Activated B cell treated with CpG ODN at 0.5 μM for 24 hours (primary cell): Measurements from ENCODE around the gene ATP8A1. TPM values are rescaled to one million over a fixed set of nuclear protein-coding genes. Genes with fewer than 3 reads are reported as not detected.

Experiments
- ATAC-seq: fragments of 200-7000 bp; cut with Tn5 transposase; one replicate; pipeline ENCODE4 v1.10.0; 2021; ENCODE audit warnings: low read depth, mild to moderate bottlenecking, moderate library complexity
- CTCF ChIA-PET: fragments of 350-600 bp; sonication (Branson Sonifier 250); formaldehyde crosslinking; loops from one replicate; lab custom pipeline; 2021; ENCODE audit warnings: antibody characterized with exemption; lab: Charles Lee
- POLR2A ChIA-PET: fragments of 350-600 bp; sonication (Branson Sonifier 250); formaldehyde crosslinking; loops from one replicate; lab custom pipeline; 2021; ENCODE audit warnings: antibody characterized with exemption; lab: Charles Lee
- DNase-seq: peaks from one replicate; pipeline ENCODE4 v3.0.0; 2022
- H3K27ac Mint-ChIP-seq: one replicate; pipeline ENCODE4 v1.8.0; 2020; ENCODE audit warnings: mixed read lengths
- H3K27me3 Mint-ChIP-seq: one replicate; pipeline ENCODE4 v1.8.0; 2021; ENCODE audit warnings: mixed read lengths
- H3K36me3 Mint-ChIP-seq: one replicate; pipeline ENCODE4 v1.8.0; 2021; ENCODE audit warnings: low read depth, mixed read lengths
- H3K4me1 Mint-ChIP-seq: one replicate; pipeline ENCODE4 v1.8.0; 2021; ENCODE audit warnings: mixed read lengths
- H3K4me3 Mint-ChIP-seq: one replicate; pipeline ENCODE4 v1.8.0; 2020; ENCODE audit warnings: mild to moderate bottlenecking, mixed read lengths
- H3K9me3 Mint-ChIP-seq: one replicate; pipeline ENCODE4 v1.8.0; 2020; ENCODE audit warnings: mixed read lengths
- CTCF ChIP-seq: fragments of 200-600 bp; IDR thresholded peaks from one replicate; pipeline ENCODE4 v1.8.0; 2022; ENCODE audit warnings: antibody characterized with exemption, mild to moderate bottlenecking
- intact Hi-C: fragments of 100-400 bp; cut with micrococcal nuclease; formaldehyde crosslinking; loops from one replicate; pipeline ENCODE4 v1.15.1; 2024
- total RNA-seq: library from RNA; stranded (reverse); gene quantifications from 2 replicates; pipeline ENCODE4 v1.2.3, GENCODE V29; 2022

Gene ATP8A1
- total RNA-seq, 1 donor from 2014 or later = 35.6 TPM

- H3K27ac Mint-ChIP-seq = peak overlapping the region; percentile 95
- intact Hi-C loops = no loop called here
- peaks cover 13% of the 10 kb centered on the region for H3K36me3 Mint-ChIP-seq
- ChIA-PET CTCF (no interaction called here), POLR2A (interaction anchor here (0.9 to 1.6 kb wide), 2 partner anchors 13 to 32 kb away, joined by 3 read pairs; partner anchors contain the start of gene ATP8A1)
- H3K4me3 Mint-ChIP-seq = no peak overlapping the region
- no peak for ATAC-seq
- no peak for TF ChIP-seq CTCF
- peaks cover 76% of the 10 kb centered on the region for H3K4me1 Mint-ChIP-seq
- no peak for DNase-seq
- peaks cover 4% of the 10 kb centered on the region for H3K9me3 Mint-ChIP-seq
- no peaks in the 10 kb centered on the region for H3K27me3 Mint-ChIP-seq
Observed at GRCh38 chr4:42625329-42625728, 31.6 kb downstream of the ATP8A1 start.

- Mint-ChIP-seq H3K27ac (no peak overlapping the region), H3K4me3 (no peak overlapping the region), H3K4me1 (peaks cover 72% of the 10 kb centered on the region), H3K36me3 (peaks cover 20% of the 10 kb centered on the region), H3K27me3 (no peaks in the 10 kb centered on the region), H3K9me3 (peaks cover 4% of the 10 kb centered on the region)
- DNase-seq (no peak), ATAC-seq (no peak)
- ChIA-PET POLR2A (interaction anchor here (0.7 to 1.6 kb wide), 3 partner anchors 14 to 33 kb away, joined by 3 to 7 read pairs (median 4); partner anchors contain the start of gene ATP8A1), CTCF (interaction anchor here (1.1 kb wide), 1 partner anchor 32 kb away, joined by 4 read pairs; the partner anchor contains the start of gene ATP8A1)
- intact Hi-C loops = no loop called here
- TF ChIP-seq CTCF = no peak
Observed at GRCh38 chr4:42624551-42624950, 32.4 kb downstream of the ATP8A1 start.

GRCh38 chr4:42618023-42618422 is 38.9 kb downstream of the ATP8A1 start:
- Mint-ChIP-seq H3K36me3 (peaks cover 59% of the 10 kb centered on the region), H3K4me1 (peaks cover 10% of the 10 kb centered on the region), H3K27me3 (no peaks in the 10 kb centered on the region), H3K9me3 (no peaks in the 10 kb centered on the region), H3K27ac (no peak overlapping the region), H3K4me3 (no peak overlapping the region)
- ChIA-PET POLR2A (no interaction called here), CTCF (interaction anchor here (1.3 kb wide), 1 partner anchor 38 kb away, joined by 3 read pairs; no protein-coding TSS in a partner anchor)
- no peak for TF ChIP-seq CTCF
- ATAC-seq (no peak), DNase-seq (no peak)
- intact Hi-C loops = no loop called here

GRCh38 chr4:42617030-42617429 is 39.9 kb downstream of the ATP8A1 start:
- intact Hi-C loops = no loop called here
- no peak for DNase-seq
- no peak for ATAC-seq
- no peak for TF ChIP-seq CTCF
- Mint-ChIP-seq H3K9me3 (no peaks in the 10 kb centered on the region), H3K27me3 (no peaks in the 10 kb centered on the region), H3K4me1 (peaks cover 6% of the 10 kb centered on the region), H3K27ac (no peak overlapping the region), H3K4me3 (no peak overlapping the region), H3K36me3 (peaks cover 64% of the 10 kb centered on the region)
- CTCF ChIA-PET = interaction anchor here (1.1 kb wide), 1 partner anchor 16 kb away, joined by 3 read pairs; no protein-coding TSS in a partner anchor
- POLR2A ChIA-PET = no interaction called here

GRCh38 chr4:42616572-42616971 is 40.3 kb downstream of the ATP8A1 start:
- Mint-ChIP-seq H3K36me3 (peaks cover 66% of the 10 kb centered on the region), H3K27me3 (no peaks in the 10 kb centered on the region), H3K4me3 (no peak overlapping the region), H3K4me1 (peaks cover 6% of the 10 kb centered on the region), H3K9me3 (no peaks in the 10 kb centered on the region), H3K27ac (no peak overlapping the region)
- ATAC-seq (no peak), DNase-seq (no peak)
- TF ChIP-seq CTCF = no peak
- ChIA-PET POLR2A (no interaction called here), CTCF (interaction anchor here (1.1 kb wide), 1 partner anchor 16 kb away, joined by 3 read pairs; no protein-coding TSS in a partner anchor)
- intact Hi-C loops = no loop called here
